A549 treated with Hydrocortisone at 1 μM for 4 hours (cell line): Measurements from ENCODE around the gene NUDT11. TPM values are rescaled to one million over a fixed set of nuclear protein-coding genes. Genes with fewer than 3 reads are reported as not detected.

Experiments
- total RNA-seq: library from RNA; stranded (reverse); fragments of 200-300 nt; extraction: Qiagen RNA extraction; gene quantifications from 5 replicates; pipeline ENCODE4 v1.2.3, GENCODE V29; 2022

Gene NUDT11
- 2.6 to 3.1 TPM (median 2.7 TPM) in 5 replicates for total RNA-seq

DNA sequence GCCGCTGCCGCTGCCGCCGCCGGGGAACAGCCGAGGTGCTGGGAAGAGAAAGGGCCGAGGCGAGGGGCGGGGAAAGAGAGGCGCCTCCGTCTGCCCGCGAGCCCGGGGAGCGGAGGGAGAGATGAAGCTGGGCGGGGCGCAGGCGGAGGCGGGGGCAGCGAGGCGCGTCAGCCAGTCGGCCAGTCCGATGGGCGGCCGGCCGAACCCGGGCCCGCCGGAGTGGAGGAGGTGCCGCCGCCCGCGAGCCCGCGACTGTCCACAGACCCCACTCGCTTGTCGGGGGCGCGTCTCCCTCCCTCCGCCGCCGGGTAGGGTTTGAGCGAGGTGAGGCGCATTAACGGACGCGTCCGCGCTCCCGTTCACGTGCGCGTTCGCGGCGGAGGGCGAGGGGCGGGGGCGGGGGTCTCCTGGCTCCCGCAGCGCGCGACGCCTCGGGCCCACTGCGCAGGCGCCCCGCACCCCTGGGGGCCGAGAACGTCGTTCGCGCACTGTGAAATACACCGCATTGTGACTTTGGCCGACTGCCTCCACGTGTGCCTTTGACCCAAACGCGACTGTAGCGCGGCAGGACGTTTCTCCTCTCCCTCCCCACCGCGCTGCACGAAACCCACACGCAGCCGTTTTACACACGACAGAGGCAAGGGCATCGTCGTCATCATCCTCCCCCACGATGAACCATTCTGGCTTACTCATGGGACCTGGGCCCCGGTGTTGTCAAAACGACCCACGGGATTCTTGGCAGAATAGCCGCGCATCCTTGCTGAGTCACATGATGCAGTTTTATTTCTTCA lies at the start of gene NUDT11:
TSS of gene NUDT11 (minus strand) at position 92 of the 791 bp plus-strand sequence. CDS start 148 bp downstream, outside the sequence.

Other genes with a start within 250 kb of the NUDT11 start
- 0.96 to 1.4 TPM (median 1.0 TPM) in 5 replicates for gene NUDT10, start 163.8 kb downstream of the NUDT11 start, total RNA-seq
- gene CENPVL3, start 122.3 kb upstream of the NUDT11 start, total RNA-seq, result 0.13 to 0.18 TPM (median 0.14 TPM) in 5 replicates
- not detected in 5 replicates for gene CENPVL2, start 186.2 kb upstream of the NUDT11 start, total RNA-seq
- gene CENPVL1, start 213.9 kb upstream of the NUDT11 start, total RNA-seq, result not detected in 5 replicates
- 7.8 to 10.2 TPM (median 8.7 TPM) in 5 replicates for gene GSPT2, start 246.8 kb upstream of the NUDT11 start, total RNA-seq